Stimulated activated naive CD8-positive, alpha-beta T cell treated with anti-CD3 and anti-CD28 coated beads, Interleukin-15, Interleukin-2, amounts not matched to agents 100 ng/mL and 50 ng/mL, for 24 hours (primary cell): ENCODE results near the gene ATG16L1.
A peak's percentile ranks its signal among the peaks of the same experiment; 100 is the strongest.
"Not testable (repeated sequence)": the region's sequence is repeated elsewhere in the genome, so short reads cannot be mapped to it uniquely, and the experiment has no call there.

Experiments
- H3K27ac Mint-ChIP-seq: one replicate; pipeline ENCODE4 v1.8.0; 2021; ENCODE audit warnings: mild to moderate bottlenecking, mixed read lengths
- H3K27me3 Mint-ChIP-seq: one replicate; pipeline ENCODE4 v1.8.0; 2021; ENCODE audit warnings: mixed read lengths
- H3K36me3 Mint-ChIP-seq: one replicate; pipeline ENCODE4 v1.8.0; 2021; ENCODE audit warnings: low read depth, mixed read lengths
- H3K4me1 Mint-ChIP-seq: one replicate; pipeline ENCODE4 v1.8.0; 2021; ENCODE audit warnings: low read depth, mixed read lengths
- H3K4me3 Mint-ChIP-seq: one replicate; pipeline ENCODE4 v1.8.0; 2021; ENCODE audit warnings: mild to moderate bottlenecking, mixed read lengths
- H3K9me3 Mint-ChIP-seq: one replicate; pipeline ENCODE4 v1.8.0; 2021; ENCODE audit warnings: mixed read lengths

Gene ATG16L1

GRCh38 chr2:233314180-233314925 is 62.9 kb downstream of the ATG16L1 start:
- Mint-ChIP-seq H3K27ac (no peak overlapping the region), H3K9me3 (no peaks in the 10 kb centered on the region), H3K4me3 (no peak overlapping the region), H3K27me3 (no peaks in the 10 kb centered on the region), H3K4me1 (peaks cover 21% of the 10 kb centered on the region), H3K36me3 (no peaks in the 10 kb centered on the region)

DNA sequence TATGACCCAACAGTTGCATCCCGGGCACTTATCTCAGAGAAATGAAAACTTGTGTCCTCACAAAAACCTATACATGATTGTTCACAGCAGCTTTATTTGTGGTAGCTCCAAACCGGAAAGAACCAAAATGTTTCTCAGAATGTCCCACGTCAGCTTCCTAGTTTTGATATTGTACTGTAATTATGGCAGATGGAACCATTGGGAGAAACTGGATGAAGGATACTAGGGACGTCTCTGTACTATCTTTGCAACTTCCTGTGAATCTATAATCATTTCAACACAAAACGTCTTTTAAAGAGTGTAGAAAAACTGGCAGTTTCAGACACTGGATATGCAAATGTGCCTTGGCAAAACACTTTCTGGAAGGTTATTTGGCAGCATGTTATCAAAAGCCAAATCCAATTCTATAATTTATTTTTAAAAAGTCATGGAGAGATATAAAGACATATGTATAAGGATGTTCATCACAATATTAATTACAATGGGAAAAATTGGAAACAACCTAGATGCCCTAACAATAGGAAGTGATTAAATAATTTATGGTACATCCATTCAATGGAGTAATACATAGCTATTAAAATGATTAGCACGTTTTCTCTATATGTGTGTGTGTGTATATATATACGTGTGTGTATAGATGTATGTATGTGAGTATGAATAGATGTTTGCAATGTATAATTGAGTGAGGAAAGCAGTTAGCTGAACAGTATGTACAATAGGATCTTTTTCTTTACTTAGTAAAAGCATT is 65.9 kb downstream of the ATG16L1 start:
- Mint-ChIP-seq H3K9me3 (no peaks in the 10 kb centered on the region), H3K27me3 (no peaks in the 10 kb centered on the region), H3K4me3 (no peak overlapping the region), H3K27ac (no peak overlapping the region), H3K36me3 (no peaks in the 10 kb centered on the region), H3K4me1 (peaks cover 17% of the 10 kb centered on the region)

DNA sequence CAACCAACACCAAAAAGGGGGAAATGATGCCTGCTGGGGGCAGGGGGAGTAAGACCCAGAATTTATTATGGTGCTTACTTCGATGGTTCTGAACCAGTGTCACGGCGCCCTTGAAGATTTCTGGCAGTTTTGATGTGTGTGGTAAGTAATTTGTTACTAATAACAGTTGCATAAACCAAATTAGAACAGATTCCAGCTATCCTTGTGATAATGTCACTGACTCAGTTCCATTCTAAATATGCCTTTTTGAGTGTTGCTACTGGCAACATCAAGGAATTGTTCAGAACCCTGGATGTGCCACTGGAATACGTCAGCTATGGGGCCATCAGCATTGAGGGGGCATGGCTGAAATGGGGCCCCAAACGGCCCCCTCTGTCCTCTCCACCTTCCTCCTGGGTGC is 67.8 kb downstream of the ATG16L1 start:
- no peaks in the 10 kb centered on the region for H3K36me3 Mint-ChIP-seq
- H3K4me1 Mint-ChIP-seq = peaks cover 13% of the 10 kb centered on the region
- H3K4me3 Mint-ChIP-seq = no peak overlapping the region
- H3K27me3 Mint-ChIP-seq = no peaks in the 10 kb centered on the region
- H3K9me3 Mint-ChIP-seq = no peaks in the 10 kb centered on the region
- H3K27ac Mint-ChIP-seq = no peak overlapping the region

DNA sequence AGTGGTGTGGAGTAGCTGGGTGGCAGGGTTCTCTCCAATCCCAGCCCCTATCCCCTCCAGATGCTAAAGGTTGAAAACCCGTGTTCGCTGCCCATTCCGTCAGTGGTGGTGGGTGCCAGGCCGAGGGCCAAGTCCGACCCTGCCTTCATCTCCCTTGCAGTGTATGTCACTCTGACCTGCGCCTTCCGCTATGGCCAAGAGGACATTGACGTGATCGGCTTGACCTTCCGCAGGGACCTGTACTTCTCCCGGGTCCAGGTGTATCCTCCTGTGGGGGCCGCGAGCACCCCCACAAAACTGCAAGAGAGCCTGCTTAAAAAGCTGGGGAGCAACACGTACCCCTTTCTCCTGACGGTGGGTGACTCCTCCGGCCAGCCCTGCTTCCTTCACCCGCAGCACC is 69.0 kb downstream of the ATG16L1 start:
- Mint-ChIP-seq H3K4me3 (no peak overlapping the region), H3K27ac (no peak overlapping the region), H3K4me1 (peaks cover 13% of the 10 kb centered on the region), H3K27me3 (no peaks in the 10 kb centered on the region), H3K9me3 (no peaks in the 10 kb centered on the region), H3K36me3 (no peaks in the 10 kb centered on the region)

DNA sequence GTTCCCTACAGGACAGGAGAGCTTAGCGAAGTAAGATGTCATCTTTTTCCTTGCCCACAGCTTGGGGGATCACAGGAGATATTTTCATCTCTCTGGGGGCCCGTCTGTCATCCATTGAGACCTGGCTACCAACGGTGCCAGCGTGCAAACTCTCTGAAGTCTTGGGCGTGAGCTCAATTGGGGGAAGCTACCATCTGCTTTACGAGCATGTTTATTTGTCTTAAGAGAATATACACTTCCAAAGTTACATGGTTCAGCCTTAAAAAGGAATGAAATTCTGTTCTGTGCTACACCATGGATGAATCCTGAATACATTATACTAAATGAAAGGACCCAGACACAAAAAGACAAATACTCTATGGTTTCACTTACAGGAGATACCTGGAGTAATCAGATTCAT is 69.7 kb downstream of the ATG16L1 start:
- H3K9me3 Mint-ChIP-seq = no peaks in the 10 kb centered on the region
- H3K4me3 Mint-ChIP-seq = no peak overlapping the region
- peaks cover 13% of the 10 kb centered on the region for H3K4me1 Mint-ChIP-seq
- H3K27me3 Mint-ChIP-seq = no peaks in the 10 kb centered on the region
- no peak overlapping the region for H3K27ac Mint-ChIP-seq
- H3K36me3 Mint-ChIP-seq = no peaks in the 10 kb centered on the region

- no peak overlapping the region for H3K27ac Mint-ChIP-seq
Measured at GRCh38 chr2:233323851-233324250, 72.4 kb downstream of the ATG16L1 start.

DNA sequence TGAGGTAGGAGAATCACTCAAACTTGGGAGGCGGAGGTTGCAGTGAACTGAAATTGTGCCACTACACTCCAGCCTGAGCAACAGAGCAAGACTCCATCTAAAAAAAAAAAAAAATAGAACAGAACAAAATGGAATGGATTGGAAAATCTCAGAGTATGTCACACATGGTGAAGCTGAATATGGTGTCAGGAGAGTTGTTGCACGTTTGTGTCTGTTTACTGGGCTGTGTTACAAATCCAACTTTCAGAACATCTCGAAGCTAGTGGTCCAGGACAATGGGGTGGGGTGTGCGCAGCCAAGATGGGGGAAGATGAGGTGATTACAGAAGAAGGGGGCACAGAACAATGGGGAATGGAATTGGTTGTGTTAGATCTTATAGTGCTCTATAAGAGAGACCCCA is 73.8 kb downstream of the ATG16L1 start:
- Mint-ChIP-seq H3K36me3 (no peaks in the 10 kb centered on the region), H3K4me1 (peaks cover 15% of the 10 kb centered on the region), H3K4me3 (no peak overlapping the region), H3K9me3 (no peaks in the 10 kb centered on the region), H3K27ac (no peak overlapping the region), H3K27me3 (no peaks in the 10 kb centered on the region)

More at GRCh38 chr2:233323851-233324250, 72.4 kb downstream of the ATG16L1 start:
- Mint-ChIP-seq H3K36me3 (no peaks in the 10 kb centered on the region), H3K4me1 (peaks cover 9% of the 10 kb centered on the region), H3K9me3 (no peaks in the 10 kb centered on the region), H3K27me3 (no peaks in the 10 kb centered on the region), H3K4me3 (no peak overlapping the region)

GRCh38 chr2:233325814-233326213 is 74.3 kb downstream of the ATG16L1 start:
- H3K27me3 Mint-ChIP-seq = no peaks in the 10 kb centered on the region
- H3K27ac Mint-ChIP-seq = no peak overlapping the region
- no peaks in the 10 kb centered on the region for H3K36me3 Mint-ChIP-seq
- H3K9me3 Mint-ChIP-seq = no peaks in the 10 kb centered on the region
- H3K4me3 Mint-ChIP-seq = no peak overlapping the region
- peaks cover 17% of the 10 kb centered on the region for H3K4me1 Mint-ChIP-seq

- Mint-ChIP-seq H3K27me3 (no peaks in the 10 kb centered on the region), H3K9me3 (no peaks in the 10 kb centered on the region), H3K4me3 (no peak overlapping the region), H3K27ac (no peak overlapping the region), H3K36me3 (no peaks in the 10 kb centered on the region), H3K4me1 (peaks cover 24% of the 10 kb centered on the region)
Measured at GRCh38 chr2:233326500-233326899, 75.0 kb downstream of the ATG16L1 start.

DNA sequence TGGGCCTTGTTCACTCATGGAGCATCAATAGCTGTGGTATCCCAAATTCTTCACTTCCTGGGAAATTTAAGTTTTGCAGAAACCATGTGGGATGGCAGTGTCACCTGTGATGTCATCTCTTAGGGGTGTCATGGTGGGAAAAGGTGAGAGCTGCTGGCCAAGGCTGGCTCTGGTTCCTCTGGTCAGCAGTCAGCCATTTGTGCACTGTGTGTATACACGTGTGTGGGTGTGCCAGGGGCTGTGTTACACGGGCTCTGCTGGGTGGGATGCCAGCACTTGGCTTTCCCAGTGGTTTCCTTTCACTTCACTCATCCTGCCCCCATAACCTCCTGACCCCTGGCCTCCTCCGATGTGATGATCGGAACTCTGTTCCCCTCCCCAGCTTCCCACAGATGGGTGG is 77.4 kb downstream of the ATG16L1 start:
- H3K4me1 Mint-ChIP-seq = peaks cover 29% of the 10 kb centered on the region
- H3K4me3 Mint-ChIP-seq = no peak overlapping the region
- no peaks in the 10 kb centered on the region for H3K36me3 Mint-ChIP-seq
- H3K27me3 Mint-ChIP-seq = no peaks in the 10 kb centered on the region
- H3K27ac Mint-ChIP-seq = no peak overlapping the region
- no peaks in the 10 kb centered on the region for H3K9me3 Mint-ChIP-seq

- Mint-ChIP-seq H3K27me3 (no peaks in the 10 kb centered on the region), H3K4me3 (no peak overlapping the region), H3K36me3 (no peaks in the 10 kb centered on the region), H3K9me3 (no peaks in the 10 kb centered on the region), H3K4me1 (peaks cover 36% of the 10 kb centered on the region), H3K27ac (no peak overlapping the region)
Measured at GRCh38 chr2:233329489-233330135, 78.1 kb downstream of the ATG16L1 start.

GRCh38 chr2:233331536-233331935 is 80.1 kb downstream of the ATG16L1 start:
- peaks cover 45% of the 10 kb centered on the region for H3K4me1 Mint-ChIP-seq

GRCh38 chr2:233332125-233332524 is 80.7 kb downstream of the ATG16L1 start:
- Mint-ChIP-seq H3K4me1 (peaks cover 45% of the 10 kb centered on the region), H3K27ac (peak overlapping the region; percentile 90), H3K27me3 (no peaks in the 10 kb centered on the region), H3K36me3 (no peaks in the 10 kb centered on the region), H3K9me3 (no peaks in the 10 kb centered on the region), H3K4me3 (no peak overlapping the region)

More at GRCh38 chr2:233331536-233331935, 80.1 kb downstream of the ATG16L1 start:
- Mint-ChIP-seq H3K27ac (peak overlapping the region; percentile 90), H3K9me3 (no peaks in the 10 kb centered on the region), H3K27me3 (no peaks in the 10 kb centered on the region), H3K4me3 (peak overlapping the region; percentile 38), H3K36me3 (no peaks in the 10 kb centered on the region)

DNA sequence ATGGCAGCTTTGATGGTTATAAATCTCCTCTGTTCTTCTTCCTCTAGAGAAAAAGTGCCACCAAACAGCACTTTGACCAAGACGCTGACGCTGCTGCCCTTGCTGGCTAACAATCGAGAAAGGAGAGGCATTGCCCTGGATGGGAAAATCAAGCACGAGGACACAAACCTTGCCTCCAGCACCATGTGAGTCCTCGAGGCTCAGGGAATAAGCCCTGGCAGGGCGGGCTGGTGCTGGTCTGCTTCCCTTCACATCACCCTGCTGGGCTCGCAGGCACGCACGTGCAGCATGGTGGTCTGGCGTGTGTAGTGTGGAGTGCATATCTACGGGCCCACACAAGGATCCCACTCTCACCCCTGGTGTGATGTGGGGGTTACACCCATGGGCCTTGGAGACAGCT is 83.4 kb downstream of the ATG16L1 start:
- H3K4me1 Mint-ChIP-seq = peaks cover 52% of the 10 kb centered on the region
- H3K27ac Mint-ChIP-seq = no peak overlapping the region
- no peaks in the 10 kb centered on the region for H3K27me3 Mint-ChIP-seq
- H3K9me3 Mint-ChIP-seq = no peaks in the 10 kb centered on the region
- no peak overlapping the region for H3K4me3 Mint-ChIP-seq
- H3K36me3 Mint-ChIP-seq = no peaks in the 10 kb centered on the region

- not testable (repeated sequence) for H3K27ac Mint-ChIP-seq, H3K36me3 Mint-ChIP-seq, H3K9me3 Mint-ChIP-seq, H3K4me3 Mint-ChIP-seq, H3K27me3 Mint-ChIP-seq
- peaks cover 44% of the 10 kb centered on the region for H3K4me1 Mint-ChIP-seq
Measured at GRCh38 chr2:233336091-233336490, 84.6 kb downstream of the ATG16L1 start.
